Neuronal stem cell (in vitro differentiated cells): Measurements from ENCODE around the gene CACNG4.

Source experiments
- DNase-seq: peaks from one replicate; pipeline ENCODE4 v3.0.0-alpha.2; 2013; ENCODE audit warnings: low spot score
- H2AFZ ChIP-seq: one replicate; pipeline ENCODE4 v1.6.1; 2013; ENCODE audit warnings: mild to moderate bottlenecking, low read length, inconsistent platforms
- H2AK5ac ChIP-seq: 2 replicates; pipeline ENCODE4 v1.6.1; 2013; ENCODE audit warnings: low read depth, mild to moderate bottlenecking, inconsistent platforms, low read length, moderate library complexity, mixed read lengths
- H2BK120ac ChIP-seq: 2 replicates; pipeline ENCODE4 v1.6.1; 2013; ENCODE audit warnings: low read depth, mild to moderate bottlenecking, inconsistent platforms, low read length, moderate library complexity, mixed read lengths
- H2BK12ac ChIP-seq: one replicate; pipeline ENCODE4 v1.6.1; 2013; ENCODE audit warnings: low read length, inconsistent platforms
- H2BK15ac ChIP-seq: 2 replicates; pipeline ENCODE4 v1.6.1; 2013; ENCODE audit warnings: mild to moderate bottlenecking, low read length, inconsistent platforms, mixed read lengths
- H2BK5ac ChIP-seq: one replicate; pipeline ENCODE4 v1.6.1; 2013; ENCODE audit warnings: inconsistent platforms, mild to moderate bottlenecking, low read length, moderate library complexity
- H3K14ac ChIP-seq: one replicate; pipeline ENCODE4 v1.6.1; 2013; ENCODE audit warnings: low read length, inconsistent platforms
- H3K18ac ChIP-seq: 2 replicates; pipeline ENCODE4 v1.6.1; 2013; ENCODE audit warnings: low read length, inconsistent platforms
- H3K23ac ChIP-seq: 2 replicates; pipeline ENCODE4 v1.6.1; 2013; ENCODE audit warnings: low read depth, mild to moderate bottlenecking, mixed read lengths, low read length, inconsistent platforms; ENCODE audit not compliant: poor library complexity
- H3K27ac ChIP-seq: replicated peaks from 3 replicates; pipeline ENCODE4 v1.5.1; 2013; ENCODE audit warnings: low read length, inconsistent platforms
- H3K27me3 ChIP-seq, 3 experiments: 2 replicates each; pipeline ENCODE4 v1.6.1; 2013; ENCODE audit warnings: low read length in 3 of 3, mild to moderate bottlenecking in 2 of 3, inconsistent platforms in 1 of 3, low read depth in 1 of 3, mixed read lengths in 1 of 3, moderate library complexity in 1 of 3; ENCODE audit not compliant: control insufficient read depth in 3 of 3, insufficient read depth in 3 of 3
- H3K36me3 ChIP-seq, 2 donors: replicated peaks in 1 of 2; 2 replicates each; pipeline ENCODE4 v1.6.1; 2013; ENCODE audit warnings: low read length in 2 of 2; ENCODE audit not compliant: control insufficient read depth in 2 of 2, insufficient read depth in 2 of 2
- H3K4ac ChIP-seq: 2 replicates; pipeline ENCODE4 v1.6.1; 2013; ENCODE audit warnings: inconsistent platforms, mild to moderate bottlenecking, low read length, moderate library complexity
- H3K4me1 ChIP-seq, 2 donors: 1 replicate in 1 of 2; 2 replicates in 1 of 2; pipeline ENCODE4 v1.6.1; 2013; ENCODE audit warnings: low read length in 2 of 2, low read depth in 1 of 2; ENCODE audit not compliant: control insufficient read depth in 2 of 2, insufficient read depth in 1 of 2
- H3K4me2 ChIP-seq: one replicate; pipeline ENCODE4 v1.6.1; 2013; ENCODE audit warnings: mild to moderate bottlenecking, low read length, inconsistent platforms; ENCODE audit not compliant: insufficient read depth, poor library complexity, severe bottlenecking
- H3K4me3 ChIP-seq, 2 donors: 2 replicates each; pipeline ENCODE4 v1.5.1; 2013; ENCODE audit warnings: low read length in 2 of 2, mild to moderate bottlenecking in 2 of 2, inconsistent platforms in 1 of 2, moderate library complexity in 1 of 2
- H3K79me1 ChIP-seq: one replicate; pipeline ENCODE4 v1.6.1; 2013; ENCODE audit warnings: low read depth, mild to moderate bottlenecking, inconsistent platforms, low read length, moderate library complexity
- H3K9ac ChIP-seq: one replicate; pipeline ENCODE4 v1.6.1; 2013; ENCODE audit warnings: mild to moderate bottlenecking, low read depth, low read length, inconsistent platforms; ENCODE audit not compliant: poor library complexity
- H3K9me3 ChIP-seq, 2 donors: replicated peaks in 1 of 2; 2 replicates each; pipeline versions ENCODE3 to v1.6.1; 2013; ENCODE audit warnings: low read length in 2 of 2, mild to moderate bottlenecking in 2 of 2, inconsistent platforms in 1 of 2, low read depth in 1 of 2, mixed read lengths in 1 of 2, moderate library complexity in 1 of 2; ENCODE audit not compliant: control insufficient read depth in 2 of 2, insufficient read depth in 1 of 2
- H4K8ac ChIP-seq: one replicate; pipeline ENCODE4 v1.6.1; 2013; ENCODE audit warnings: low read depth, mild to moderate bottlenecking, inconsistent platforms, low read length, moderate library complexity
- H4K91ac ChIP-seq: one replicate; pipeline ENCODE4 v1.6.1; 2013; ENCODE audit warnings: low read length, low read depth, mild to moderate bottlenecking, inconsistent platforms; ENCODE audit not compliant: poor library complexity
- WGBS, 2 donors: extraction: QIAGEN DNeasy Blood & Tissue Kit; methylation state at CpG; one replicate each; pipeline ENCODE4 v1.1.7; 2013; ENCODE audit warnings: missing lambda C conversion rate in 2 of 2, mixed read lengths in 1 of 2; ENCODE audit not compliant: insufficient read length in 2 of 2, insufficient replicate concordance in 1 of 2; ENCODE audit errors: extremely low coverage in 2 of 2; 5-methylcytosine and 5-hydroxymethylcytosine counted together

The CACNG4 gene

DNA sequence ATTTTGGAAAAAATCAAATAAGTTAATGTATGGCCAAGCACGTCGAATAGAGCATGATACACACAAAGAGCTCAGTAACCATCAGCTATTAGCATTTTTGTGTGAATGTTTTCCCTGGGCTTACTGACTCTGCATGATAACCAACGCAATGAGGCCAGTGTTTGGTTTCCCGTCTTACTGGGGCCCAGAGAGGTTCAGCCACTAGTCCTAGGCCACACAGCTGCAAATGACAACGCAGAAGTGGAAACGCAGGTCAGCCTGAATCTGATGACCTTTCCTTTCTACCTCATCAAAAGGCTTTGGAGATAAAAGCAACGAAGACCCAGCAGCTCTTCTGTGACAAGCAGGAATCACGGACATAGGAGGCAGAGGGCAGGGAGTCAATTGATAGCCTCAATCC lies 7.2 kb upstream of the CACNG4 start:
- Histone ChIP-seq H4K8ac (no peak overlapping the region), H3K18ac (no peak overlapping the region), H2BK15ac (no peak overlapping the region), H2AFZ (no peak overlapping the region), H3K36me3 (no peaks in the 10 kb centered on the region), H3K4me2 (no peak overlapping the region), H3K9me3 (no peaks in the 10 kb centered on the region), H3K9ac (no peak overlapping the region), H3K4ac (no peak overlapping the region), H3K79me1 (no peaks in the 10 kb centered on the region), H3K23ac (no peak overlapping the region), H2BK120ac (no peak overlapping the region), H2BK12ac (no peak overlapping the region), H2BK5ac (no peak overlapping the region), H3K27me3 (peaks cover 0 to 6% (median 6%) of the 10 kb centered on the region in 3 experiments), H2AK5ac (no peak overlapping the region), H3K4me3 (no peak overlapping the region), H3K14ac (no peak overlapping the region), H3K27ac (no peak overlapping the region), H3K4me1 (peaks cover 12 to 20% of the 10 kb centered on the region in 2 donors), H4K91ac (no peak overlapping the region)
- WGBS, 2 donors = no CpG with 5 or more reads among the region's 8 CpGs
- DNase-seq = no peak

DNA sequence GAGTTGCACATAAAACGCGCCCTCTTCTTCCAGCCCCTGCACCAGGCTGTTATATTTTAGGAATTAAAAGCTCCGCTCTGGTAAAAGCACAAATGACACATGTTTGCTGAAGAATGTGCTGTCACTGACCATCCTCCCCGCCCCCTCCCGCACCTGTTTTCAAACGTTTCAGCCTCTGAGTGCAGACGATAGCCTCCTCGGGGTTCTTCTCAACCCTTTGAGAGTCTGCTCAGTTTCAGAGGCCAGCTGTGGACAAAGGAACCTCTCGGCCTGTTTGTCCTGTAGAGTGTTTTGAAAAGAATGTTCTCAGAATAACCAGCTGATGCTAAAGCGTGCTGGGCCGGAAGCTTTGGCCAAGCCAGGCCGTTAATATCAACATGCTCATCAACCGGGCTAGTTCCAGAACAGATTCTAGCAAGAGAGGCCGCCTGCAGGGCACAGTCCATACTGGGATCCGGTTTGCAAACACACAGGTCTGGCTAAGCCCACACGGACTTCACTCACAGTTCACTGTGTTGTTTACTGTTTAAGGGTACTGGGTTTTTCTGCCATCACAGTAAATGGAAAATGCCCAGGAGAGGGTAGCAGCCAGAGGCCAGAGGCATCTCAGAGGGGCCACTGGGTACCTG lies 6.4 kb upstream of the CACNG4 start:
- WGBS, 2 donors = no CpG with 5 or more reads among the region's 16 CpGs
- no peak overlapping the region for H3K27ac ChIP-seq
- no peaks in the 10 kb centered on the region for H3K9me3 ChIP-seq

DNA sequence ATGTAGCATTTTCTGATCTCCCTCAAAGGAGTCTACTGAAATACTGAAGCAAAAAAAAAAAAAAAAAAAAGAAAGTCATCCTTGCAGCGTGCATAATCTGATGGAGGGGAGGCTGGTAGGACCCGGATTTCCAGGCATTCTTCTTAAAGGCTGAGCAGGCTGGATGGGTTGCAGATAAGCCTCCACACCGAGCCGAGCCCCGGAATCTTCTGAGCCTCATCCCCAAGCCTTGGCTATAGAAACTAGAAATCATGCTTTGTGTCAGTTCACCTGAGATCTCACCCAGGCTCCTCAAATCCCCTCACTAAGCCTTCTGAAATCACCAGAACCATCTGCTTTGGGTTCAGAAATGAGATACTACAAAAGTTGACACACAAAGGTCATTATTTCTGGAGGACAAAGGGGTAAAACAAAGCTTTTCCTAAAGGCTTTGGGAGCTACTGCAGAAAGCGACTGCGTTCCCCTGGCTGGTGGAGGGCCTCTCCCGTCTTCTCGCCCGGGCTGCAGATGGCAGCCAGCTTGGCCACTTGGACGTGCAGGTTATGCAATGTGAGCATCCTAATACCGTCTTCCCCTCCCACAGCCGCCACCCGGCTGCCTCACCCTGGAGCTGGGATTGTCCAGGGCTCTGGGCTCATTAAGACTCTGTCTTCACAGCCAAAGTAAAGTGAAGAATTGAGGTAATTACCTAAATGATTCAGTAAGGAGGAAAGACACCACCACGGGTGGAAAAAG lies 4.7 kb upstream of the CACNG4 start:
- H3K4me3 ChIP-seq = no peak overlapping the region

More for the DNA sequence above, 6.4 kb upstream of the CACNG4 start:
- Histone ChIP-seq H3K18ac (peak overlapping the region; percentile 63), H2AFZ (peak overlapping the region; percentile 93), H3K14ac (peak overlapping the region; percentile 76), H4K91ac (no peak overlapping the region), H2AK5ac (no peak overlapping the region), H3K4me3 (peak overlapping the region in 1 of 2 donors; percentile 5), H2BK5ac (no peak overlapping the region), H2BK120ac (no peak overlapping the region), H3K23ac (no peak overlapping the region), H3K4me2 (peak overlapping the region; percentile 26), H2BK12ac (no peak overlapping the region), H2BK15ac (no peak overlapping the region), H3K79me1 (no peaks in the 10 kb centered on the region), H4K8ac (no peak overlapping the region), H3K4ac (no peak overlapping the region), H3K27me3 (peaks cover 0 to 12% (median 9%) of the 10 kb centered on the region in 3 experiments), H3K36me3 (no peaks in the 10 kb centered on the region), H3K4me1 (peaks cover 9 to 13% of the 10 kb centered on the region in 2 donors), H3K9ac (no peak overlapping the region)
- DNase-seq = no peak

DNA sequence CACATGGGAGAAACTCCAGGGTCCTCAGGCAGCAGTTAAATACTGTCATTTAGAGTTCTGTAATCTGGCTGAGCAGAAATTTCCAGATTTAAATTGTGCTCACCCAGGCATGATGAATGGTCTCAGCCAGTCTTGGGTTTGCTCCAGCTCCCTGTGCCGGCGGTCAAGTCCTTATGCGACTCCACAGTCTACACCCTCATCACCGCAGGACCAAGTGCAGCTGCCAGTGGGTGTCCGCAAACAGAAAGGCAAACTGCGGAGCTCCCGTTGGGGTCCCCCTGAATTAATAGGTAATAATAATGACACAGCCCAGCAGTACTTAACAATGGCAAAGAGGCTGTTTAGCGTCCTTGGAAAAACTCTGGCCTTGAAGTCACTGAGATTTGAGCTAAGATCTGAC lies 3.9 kb upstream of the CACNG4 start:
- Histone ChIP-seq H3K9ac (no peak overlapping the region), H2AK5ac (no peak overlapping the region), H4K8ac (no peak overlapping the region), H3K27me3 (peaks cover 0 to 26% (median 8%) of the 10 kb centered on the region in 3 experiments), H2BK5ac (no peak overlapping the region), H3K36me3 (no peaks in the 10 kb centered on the region), H3K9me3 (no peaks in the 10 kb centered on the region), H2BK15ac (no peak overlapping the region), H3K79me1 (no peaks in the 10 kb centered on the region), H3K27ac (no peak overlapping the region), H3K4ac (no peak overlapping the region), H3K23ac (no peak overlapping the region), H4K91ac (no peak overlapping the region), H2BK120ac (no peak overlapping the region), H3K4me3 (no peak overlapping the region), H2BK12ac (no peak overlapping the region), H2AFZ (no peak overlapping the region), H3K4me2 (no peak overlapping the region), H3K4me1 (peaks cover 14 to 21% of the 10 kb centered on the region in 2 donors), H3K14ac (no peak overlapping the region), H3K18ac (no peak overlapping the region)
- no peak for DNase-seq
- no CpG with 5 or more reads among the region's 8 CpGs for WGBS, 2 donors

More for the DNA sequence above, 4.7 kb upstream of the CACNG4 start:
- Histone ChIP-seq H3K14ac (no peak overlapping the region), H4K91ac (no peak overlapping the region), H3K4me2 (no peak overlapping the region), H2AK5ac (no peak overlapping the region), H3K4ac (no peak overlapping the region), H2BK120ac (no peak overlapping the region), H2BK15ac (no peak overlapping the region), H3K4me1 (peaks cover 14 to 21% of the 10 kb centered on the region in 2 donors), H3K36me3 (no peaks in the 10 kb centered on the region), H2AFZ (no peak overlapping the region), H3K27ac (no peak overlapping the region), H4K8ac (no peak overlapping the region), H3K18ac (no peak overlapping the region), H2BK12ac (no peak overlapping the region), H3K9ac (no peak overlapping the region), H3K9me3 (no peaks in the 10 kb centered on the region), H2BK5ac (no peak overlapping the region), H3K79me1 (no peaks in the 10 kb centered on the region), H3K27me3 (peaks cover 0 to 21% (median 8%) of the 10 kb centered on the region in 3 experiments), H3K23ac (no peak overlapping the region)
- DNase-seq = no peak
- WGBS, 2 donors = no CpG with 5 or more reads among the region's 15 CpGs
